ENCODE results near the gene NMU. TPM values are rescaled to one million over a fixed set of nuclear protein-coding genes. Genes with fewer than 3 reads are reported as not detected.

Gene NMU
- total RNA-seq (2022; extraction: Qiagen RNA extraction; ENCODE audit: low read depth) = 0.31 to 0.60 TPM (median 0.56 TPM) in 5 replicates

GRCh38 chr4:55635741-55636655, at the start of gene NMU:
Gene NMU (minus strand): TSS chr4:55636298. CDS start chr4:55636192, 106 bp downstream.

GRCh38 chr4:55592014-55592413, 44.1 kb downstream of the NMU start, which contains the start of gene PDCL2:
Gene PDCL2 (minus strand): TSS chr4:55592245. CDS start chr4:55592109, 136 bp downstream.

GRCh38 chr4:55546756-55547465, 89.2 kb downstream of the NMU start, which contains the start of gene CLOCK:
Gene CLOCK (minus strand): TSS chr4:55546909. CDS start chr4:55482785, 64,124 bp downstream.

Other genes starting within 250 kb of the NMU start
- gene TMEM165, start 240.3 kb downstream of the NMU start, total RNA-seq (2022; extraction: Qiagen RNA extraction; ENCODE audit: low read depth) = 40.0 to 65.1 TPM (median 51.8 TPM) in 5 replicates
- gene CLOCK, start 89.4 kb downstream of the NMU start, total RNA-seq (2022; extraction: Qiagen RNA extraction; ENCODE audit: low read depth) = 4.4 to 8.2 TPM (median 6.0 TPM) in 5 replicates
- gene PDCL2, start 44.1 kb downstream of the NMU start, total RNA-seq (2022; extraction: Qiagen RNA extraction; ENCODE audit: low read depth) = not detected in 5 replicates
- not detected in 5 replicates for gene EXOC1L, start 183.5 kb upstream of the NMU start, total RNA-seq (2022; extraction: Qiagen RNA extraction; ENCODE audit: low read depth)
- gene EXOC1, start 217.3 kb upstream of the NMU start, total RNA-seq (2022; extraction: Qiagen RNA extraction; ENCODE audit: low read depth) = 13.1 to 16.8 TPM (median 16.2 TPM) in 5 replicates

Data from A549 treated with DMSO at 1 μM for 4 hours (cell line).